DOHH2 (cell line): Measurements from ENCODE around the gene CATSPERB.

Experiments
- EZH2phosphoT487 ChIP-seq: fragments of 200-600 bp; sonication (generic); IDR thresholded peaks from 2 replicates; pipeline ENCODE4 v1.6.1; 2017; ENCODE audit warnings: borderline replicate concordance, mild to moderate bottlenecking, antibody characterized with exemption, low read length, moderate library complexity, mixed read lengths
- TF ChIP-seq, protein P1 (sequence below): fragments of 200-600 bp; sonication (generic); IDR thresholded peaks from one replicate; pipeline ENCODE4 v1.5.1; 2014; ENCODE audit warnings: antibody characterized with exemption, mild to moderate bottlenecking, low read depth, low read length; ENCODE audit not compliant: poor library complexity, severe bottlenecking

DNA sequence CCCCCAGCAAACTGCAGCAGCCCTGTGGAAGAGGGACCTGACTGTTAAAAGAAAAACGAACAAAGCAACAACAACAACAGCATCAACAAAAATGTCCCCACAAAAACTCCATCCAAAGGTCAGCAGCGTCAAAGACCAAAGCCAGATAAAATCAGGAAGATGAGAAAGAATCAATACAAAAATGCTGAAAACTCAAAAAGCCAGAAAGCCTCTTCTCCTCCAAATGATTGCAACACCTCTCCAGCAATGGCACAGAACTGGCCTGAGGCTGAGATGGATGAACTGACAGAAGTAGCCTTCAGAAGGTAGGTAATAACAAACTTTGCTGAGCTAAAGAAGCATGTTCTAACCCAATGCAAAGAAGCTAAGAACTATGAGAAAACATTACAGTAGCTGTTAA lies 176.4 kb downstream of the CATSPERB start:
- TF ChIP-seq, protein P1, sequence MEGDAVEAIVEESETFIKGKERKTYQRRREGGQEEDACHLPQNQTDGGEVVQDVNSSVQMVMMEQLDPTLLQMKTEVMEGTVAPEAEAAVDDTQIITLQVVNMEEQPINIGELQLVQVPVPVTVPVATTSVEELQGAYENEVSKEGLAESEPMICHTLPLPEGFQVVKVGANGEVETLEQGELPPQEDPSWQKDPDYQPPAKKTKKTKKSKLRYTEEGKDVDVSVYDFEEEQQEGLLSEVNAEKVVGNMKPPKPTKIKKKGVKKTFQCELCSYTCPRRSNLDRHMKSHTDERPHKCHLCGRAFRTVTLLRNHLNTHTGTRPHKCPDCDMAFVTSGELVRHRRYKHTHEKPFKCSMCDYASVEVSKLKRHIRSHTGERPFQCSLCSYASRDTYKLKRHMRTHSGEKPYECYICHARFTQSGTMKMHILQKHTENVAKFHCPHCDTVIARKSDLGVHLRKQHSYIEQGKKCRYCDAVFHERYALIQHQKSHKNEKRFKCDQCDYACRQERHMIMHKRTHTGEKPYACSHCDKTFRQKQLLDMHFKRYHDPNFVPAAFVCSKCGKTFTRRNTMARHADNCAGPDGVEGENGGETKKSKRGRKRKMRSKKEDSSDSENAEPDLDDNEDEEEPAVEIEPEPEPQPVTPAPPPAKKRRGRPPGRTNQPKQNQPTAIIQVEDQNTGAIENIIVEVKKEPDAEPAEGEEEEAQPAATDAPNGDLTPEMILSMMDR, result no peak
- TF ChIP-seq EZH2phosphoT487, result no peak
